ENCODE results near the gene EBF3.

DNA sequence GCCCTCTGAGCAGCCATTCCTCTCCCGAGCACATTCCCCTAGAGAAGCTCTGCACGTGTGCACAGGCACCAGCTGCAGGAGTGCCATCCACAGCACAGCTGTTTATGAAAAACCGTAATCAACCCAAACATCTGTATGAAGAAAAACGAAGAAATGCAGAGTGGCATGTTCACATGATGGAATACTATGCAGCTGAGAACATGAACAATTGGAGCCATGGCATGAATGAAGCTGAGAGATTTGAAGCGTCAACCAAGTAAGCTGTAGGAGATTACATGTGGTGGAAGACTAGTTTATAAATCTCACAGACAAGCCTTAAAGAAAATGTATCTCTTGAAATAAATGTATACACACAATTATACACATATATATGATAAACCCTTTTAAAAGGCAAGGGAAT is 176.5 kb downstream of the EBF3 start:
- TF ChIP-seq CTCF (IDR thresholded peaks at IDR 0.05 in 2 of 3, conservative IDR thresholded peaks at IDR 0.05 in 1 of 3; ENCODE audit: borderline replicate concordance in 1 of 3, insufficient read depth in 1 of 3, low read depth in 2 of 3, low read length in 2 of 3) = no peak
- no peak for TF ChIP-seq EZH2phosphoT487 (IDR thresholded peaks at IDR 0.05; ENCODE audit: borderline replicate concordance)
- no peak for TF ChIP-seq ZBTB33 (IDR thresholded peaks at IDR 0.05; ENCODE audit: extremely low read depth, insufficient replicate concordance, low read length)
- TF ChIP-seq TCF7L2 (IDR thresholded peaks at IDR 0.05; ENCODE audit: borderline replicate concordance, extremely low read depth, insufficient read depth, insufficient read length) = no peak
- TF ChIP-seq, protein P1, sequence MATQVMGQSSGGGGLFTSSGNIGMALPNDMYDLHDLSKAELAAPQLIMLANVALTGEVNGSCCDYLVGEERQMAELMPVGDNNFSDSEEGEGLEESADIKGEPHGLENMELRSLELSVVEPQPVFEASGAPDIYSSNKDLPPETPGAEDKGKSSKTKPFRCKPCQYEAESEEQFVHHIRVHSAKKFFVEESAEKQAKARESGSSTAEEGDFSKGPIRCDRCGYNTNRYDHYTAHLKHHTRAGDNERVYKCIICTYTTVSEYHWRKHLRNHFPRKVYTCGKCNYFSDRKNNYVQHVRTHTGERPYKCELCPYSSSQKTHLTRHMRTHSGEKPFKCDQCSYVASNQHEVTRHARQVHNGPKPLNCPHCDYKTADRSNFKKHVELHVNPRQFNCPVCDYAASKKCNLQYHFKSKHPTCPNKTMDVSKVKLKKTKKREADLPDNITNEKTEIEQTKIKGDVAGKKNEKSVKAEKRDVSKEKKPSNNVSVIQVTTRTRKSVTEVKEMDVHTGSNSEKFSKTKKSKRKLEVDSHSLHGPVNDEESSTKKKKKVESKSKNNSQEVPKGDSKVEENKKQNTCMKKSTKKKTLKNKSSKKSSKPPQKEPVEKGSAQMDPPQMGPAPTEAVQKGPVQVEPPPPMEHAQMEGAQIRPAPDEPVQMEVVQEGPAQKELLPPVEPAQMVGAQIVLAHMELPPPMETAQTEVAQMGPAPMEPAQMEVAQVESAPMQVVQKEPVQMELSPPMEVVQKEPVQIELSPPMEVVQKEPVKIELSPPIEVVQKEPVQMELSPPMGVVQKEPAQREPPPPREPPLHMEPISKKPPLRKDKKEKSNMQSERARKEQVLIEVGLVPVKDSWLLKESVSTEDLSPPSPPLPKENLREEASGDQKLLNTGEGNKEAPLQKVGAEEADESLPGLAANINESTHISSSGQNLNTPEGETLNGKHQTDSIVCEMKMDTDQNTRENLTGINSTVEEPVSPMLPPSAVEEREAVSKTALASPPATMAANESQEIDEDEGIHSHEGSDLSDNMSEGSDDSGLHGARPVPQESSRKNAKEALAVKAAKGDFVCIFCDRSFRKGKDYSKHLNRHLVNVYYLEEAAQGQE (IDR thresholded peaks at IDR 0.05; ENCODE audit: low read depth) = no peak
- no peak for TF ChIP-seq SIN3A (IDR thresholded peaks at IDR 0.05; ENCODE audit: low read depth)
- no peak for TF ChIP-seq ATF3 (IDR thresholded peaks at IDR 0.05)
- TF ChIP-seq POLR2AphosphoS5 (IDR thresholded peaks at IDR 0.05; ENCODE audit: low read depth, low read length) = no peak
- no peak for TF ChIP-seq JUND (IDR thresholded peaks at IDR 0.05)
- no peak for TF ChIP-seq ZFX (IDR thresholded peaks at IDR 0.05)
- no peak for TF ChIP-seq POLR2A (IDR thresholded peaks at IDR 0.05; ENCODE audit: borderline replicate concordance, extremely low read depth, insufficient read depth, insufficient read length)

Data from HCT116 (cell line).